Measurements from ENCODE around the gene TMED1.
"Not testable (repeated sequence)": the region's sequence is repeated elsewhere in the genome, so short reads cannot be mapped to it uniquely, and the experiment has no call there.

TMED1 gene

GRCh38 chr19:10861103-10861651 lies 25.2 kb upstream of the TMED1 start:
- DNase-seq = peak; percentile 47

- DNase-seq = peak; percentile 38
Observed at GRCh38 chr19:10858204-10858828, 22.3 kb upstream of the TMED1 start.

- not testable (repeated sequence) for DNase-seq
Observed at GRCh38 chr19:10856899-10857298, 20.9 kb upstream of the TMED1 start.

GRCh38 chr19:10855879-10856522 lies 20.0 kb upstream of the TMED1 start:
- peak; percentile 32 for DNase-seq

DNA sequence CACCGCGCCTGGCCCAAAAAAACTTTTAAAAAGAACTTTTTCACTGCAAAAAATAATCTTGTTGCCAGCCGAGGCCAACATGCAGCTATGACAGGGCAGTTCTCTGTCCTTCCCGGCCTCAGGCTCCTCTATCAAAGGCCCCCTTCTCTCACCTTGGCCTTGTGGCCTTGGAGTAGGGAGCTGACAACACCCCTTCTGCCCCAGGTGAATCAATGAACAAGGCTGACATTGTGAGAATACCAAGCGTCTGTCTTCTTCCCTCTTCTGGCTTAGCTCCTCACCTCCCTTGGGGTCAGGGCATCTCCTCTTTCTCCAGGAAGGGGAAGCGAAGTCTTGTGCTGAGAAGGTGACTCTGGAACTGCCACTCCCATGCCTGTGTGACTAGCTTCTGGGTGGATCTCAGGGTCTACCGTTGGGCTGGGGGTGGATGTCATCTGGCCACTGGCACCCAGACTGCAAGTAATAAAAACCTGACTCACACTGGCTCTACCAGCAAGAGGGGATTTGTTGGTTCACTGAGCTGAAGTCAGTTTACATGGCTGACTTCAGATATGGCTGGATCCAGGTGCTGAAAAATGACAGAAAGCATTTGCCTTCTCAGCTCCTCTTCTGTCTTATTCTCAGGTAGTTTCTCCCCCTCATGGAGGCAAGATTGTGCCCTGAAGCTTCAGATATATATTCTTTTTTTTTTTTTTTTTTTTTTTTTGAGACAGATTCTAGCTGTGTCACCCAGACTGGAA lies 18.5 kb upstream of the TMED1 start:
- DNase-seq = no peak

DNA sequence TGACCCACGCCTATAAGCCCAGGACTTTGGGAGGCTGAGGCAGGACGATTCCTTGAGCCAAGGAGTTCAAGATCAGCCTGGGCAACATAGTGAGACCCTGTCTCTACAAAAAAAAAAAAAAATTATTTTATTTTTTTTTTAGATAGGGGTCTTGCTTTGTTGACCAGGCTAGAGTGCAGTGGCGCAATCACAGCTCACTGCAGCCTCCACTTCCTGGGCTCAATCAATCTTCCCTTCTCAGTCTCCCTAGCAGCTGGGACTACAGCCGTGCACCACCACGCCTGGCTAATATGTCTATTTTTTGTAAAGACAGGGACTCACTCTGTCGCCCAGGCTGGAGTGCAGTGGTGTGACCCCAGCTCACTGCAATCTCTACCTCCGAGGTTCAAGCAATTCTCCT lies 16.9 kb upstream of the TMED1 start:
- DNase-seq = no peak

DNA sequence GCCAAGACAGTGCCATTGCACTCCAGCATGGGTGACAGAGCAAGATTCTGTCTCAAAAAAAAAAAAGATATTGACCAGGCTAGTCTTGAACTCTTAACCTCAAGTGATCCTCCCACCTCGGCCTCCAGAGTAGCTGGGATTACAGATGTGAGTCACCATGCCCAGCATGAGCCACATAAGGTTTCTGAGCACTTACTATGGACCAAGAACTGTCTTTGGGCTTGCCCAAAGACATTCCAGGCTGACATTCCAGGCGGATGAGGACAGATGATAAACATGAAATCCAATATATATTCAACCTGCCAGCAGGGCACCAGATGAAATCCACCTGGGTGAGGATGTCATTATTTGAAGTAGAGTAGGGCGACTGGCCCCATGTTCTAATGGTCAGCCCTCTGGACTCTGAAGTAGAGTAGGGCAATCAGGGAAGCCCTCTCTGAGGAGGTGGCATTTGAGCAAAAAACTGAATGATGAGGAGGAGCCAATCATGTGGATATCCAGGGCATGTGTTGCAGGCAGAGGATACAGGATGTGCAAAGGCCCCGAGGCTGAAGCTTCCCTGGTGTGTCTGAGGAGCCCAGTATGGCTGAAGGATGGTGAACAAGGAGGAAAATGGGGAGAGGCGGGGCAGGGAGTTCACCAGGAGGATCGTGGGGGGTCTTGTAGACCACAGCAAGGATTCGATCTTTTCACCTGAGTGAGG lies 16.2 kb upstream of the TMED1 start:
- DNase-seq = no peak

GRCh38 chr19:10850631-10851030 lies 14.6 kb upstream of the TMED1 start:
- no peak for DNase-seq

DNA sequence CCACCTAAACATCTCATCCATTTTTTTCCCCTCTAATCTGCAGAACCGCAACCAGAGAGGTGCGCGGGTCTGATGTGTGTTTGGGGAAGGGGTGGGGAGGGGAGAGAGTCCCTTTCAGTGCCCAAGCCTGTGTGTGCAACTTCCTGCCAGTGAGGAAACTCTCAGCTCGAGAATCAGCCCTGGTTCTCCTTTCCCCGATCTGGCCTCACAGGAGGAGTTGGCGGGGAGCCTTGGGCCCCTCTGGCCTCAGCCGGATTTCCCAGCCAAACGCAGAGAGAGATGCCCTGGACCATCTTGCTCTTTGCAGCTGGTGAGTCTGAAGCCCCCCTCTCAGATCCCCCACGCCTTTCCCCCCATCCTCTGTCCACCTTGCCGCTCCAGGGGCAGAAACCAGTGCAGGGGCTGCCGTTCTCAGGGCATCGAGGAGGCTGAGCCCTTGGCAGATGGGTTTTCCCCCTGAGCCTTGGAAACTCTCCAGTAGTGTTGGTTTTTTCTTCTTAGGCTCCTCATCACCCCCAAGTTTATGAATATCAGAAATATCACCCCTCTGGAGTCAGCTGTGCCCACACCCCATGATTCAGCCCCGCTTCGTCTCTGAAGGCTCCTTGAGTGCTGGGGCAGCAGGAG lies 12.3 kb upstream of the TMED1 start, which contains the start of gene C19orf38:
Gene C19orf38 (plus strand): TSS at position 186 of the 627 bp plus-strand sequence. CDS start 94 bp downstream, at position 280.
- DNase-seq = no peak

DNA sequence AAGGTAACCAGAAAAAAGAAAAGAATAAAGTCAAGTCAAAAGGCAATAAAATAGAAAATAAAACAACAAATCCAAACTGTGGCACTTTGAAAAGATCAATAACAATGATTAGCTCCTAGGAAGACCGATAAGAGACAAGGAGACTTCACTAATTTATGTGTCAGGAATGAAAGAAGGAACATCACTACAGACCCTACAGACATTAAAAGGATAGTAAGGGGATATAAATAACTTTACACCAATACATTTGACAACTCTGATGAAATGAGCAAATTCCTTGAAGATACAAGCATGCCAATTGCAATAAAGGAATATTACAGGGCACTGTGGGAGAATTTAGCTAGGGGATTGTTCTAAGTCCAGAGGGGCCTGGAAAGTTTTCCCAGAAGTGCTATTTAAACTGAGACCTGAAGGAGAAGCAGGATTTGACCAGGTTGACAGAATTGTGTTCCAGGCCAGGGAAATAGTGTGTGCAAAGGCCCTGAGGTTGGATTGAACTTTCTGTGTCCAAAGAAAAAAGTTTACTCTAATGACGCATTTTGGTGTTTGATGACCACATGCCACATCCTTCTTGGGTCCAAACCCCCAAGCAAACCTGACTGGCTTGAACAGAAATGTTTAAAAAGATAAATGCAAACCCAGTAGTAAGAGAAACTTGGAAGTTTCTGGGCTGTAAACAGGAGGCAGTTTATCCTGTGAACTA lies 10.6 kb upstream of the TMED1 start:
- no peak for DNase-seq

GRCh38 chr19:10842788-10843187 lies 6.8 kb upstream of the TMED1 start:
- no peak for DNase-seq

DNA sequence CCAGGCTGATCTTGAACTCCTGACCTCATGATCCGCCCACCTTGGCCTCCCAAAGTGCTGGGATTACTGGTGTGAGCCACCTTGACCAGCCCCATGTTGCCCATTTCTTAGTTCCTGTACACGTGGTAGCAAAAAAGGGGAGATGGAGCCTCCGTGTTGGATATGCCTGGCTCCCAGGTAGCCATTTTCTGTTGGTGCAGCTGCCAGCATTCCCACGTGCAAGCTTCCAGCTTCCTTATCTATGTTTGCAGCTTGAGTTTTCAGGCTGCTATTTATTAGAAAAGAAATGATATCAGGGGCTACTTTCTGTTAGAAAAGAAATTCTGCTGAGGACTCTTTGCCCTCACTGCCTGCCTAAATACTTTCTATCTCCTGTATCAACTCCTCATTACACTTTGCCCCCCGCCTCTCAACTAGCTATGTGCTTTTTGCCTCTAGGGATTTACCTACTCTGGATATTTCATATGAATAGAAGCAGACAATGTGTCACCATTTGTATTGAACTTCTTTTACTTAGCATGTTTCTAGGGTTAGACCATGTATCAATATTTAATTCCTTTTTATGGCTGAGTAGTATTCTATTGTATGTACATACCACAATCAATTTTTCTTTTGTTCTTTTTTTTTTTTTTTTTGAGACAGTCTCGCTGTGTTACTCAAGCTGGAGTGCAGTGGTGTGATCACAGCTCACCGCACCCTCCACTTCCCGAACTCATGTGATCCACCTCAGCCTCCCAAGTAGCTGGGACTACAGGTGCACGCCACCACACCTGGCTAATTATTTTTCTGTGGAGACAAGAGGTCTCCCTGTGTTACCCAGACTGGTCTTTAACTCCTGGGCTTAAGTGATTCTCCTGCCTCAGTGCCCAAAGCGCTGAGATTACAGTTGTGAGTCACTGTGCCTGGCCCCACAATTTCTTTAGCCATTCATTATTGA lies 3.4 kb upstream of the TMED1 start:
- DNase-seq = no peak

DNA sequence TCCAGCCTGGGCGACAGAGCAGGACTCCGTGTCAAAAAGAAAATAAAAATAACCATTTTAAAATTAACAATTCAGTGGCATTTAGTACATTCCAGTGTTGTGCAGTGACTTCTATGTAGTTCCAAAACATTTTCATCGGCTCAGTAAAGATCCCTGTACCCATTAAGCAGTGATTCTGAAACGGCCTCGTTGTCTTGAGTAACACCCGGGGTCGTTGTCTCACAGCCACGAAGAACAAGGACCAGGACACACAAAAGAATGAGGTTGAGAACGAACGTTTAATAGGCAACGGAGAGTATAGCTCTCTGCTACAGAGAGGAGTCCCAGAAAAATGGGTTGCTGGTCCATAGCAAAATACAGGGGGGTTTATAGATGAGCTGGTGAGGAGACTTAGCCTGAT lies 2.4 kb upstream of the TMED1 start:
- DNase-seq = no peak

- not testable (repeated sequence) for DNase-seq
Observed at GRCh38 chr19:10837649-10838048, 1.6 kb upstream of the TMED1 start.

- peak; percentile 91 for DNase-seq
Observed at GRCh38 chr19:10836479-10837330, 693 bp upstream of the TMED1 start.

DNA sequence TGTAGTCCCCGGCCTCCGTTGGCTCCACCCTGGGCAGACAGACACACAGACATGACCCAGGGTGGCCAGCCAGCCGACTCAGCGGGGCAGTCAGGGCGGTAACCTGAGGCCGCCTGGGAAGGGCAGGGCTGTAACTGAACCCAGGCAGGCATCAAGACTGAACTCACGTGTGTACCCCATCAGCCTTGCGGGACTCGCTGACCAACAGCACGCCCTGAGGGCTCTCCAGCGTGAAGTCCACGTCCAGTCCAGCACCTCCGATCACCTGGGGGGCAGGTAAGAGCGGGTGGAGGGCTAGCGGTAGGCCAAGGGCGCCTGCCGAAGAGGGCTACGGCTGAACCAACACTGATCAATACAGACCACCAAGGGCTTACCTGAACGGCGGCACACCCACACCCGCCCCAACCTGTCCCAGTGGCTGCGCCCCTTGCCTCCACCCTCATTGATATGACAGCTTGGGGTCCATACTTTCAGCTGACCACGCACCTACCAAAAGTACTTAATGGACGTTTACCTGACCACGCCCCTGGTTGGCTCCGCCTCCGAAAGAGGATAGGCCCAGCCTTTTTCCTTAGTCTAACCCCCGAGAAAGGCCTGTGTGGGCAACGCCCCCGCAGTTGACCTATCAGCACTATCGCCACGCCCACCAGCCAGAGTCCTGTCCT lies 791 bp downstream of the TMED1 start:
- DNase-seq = no peak

DNA sequence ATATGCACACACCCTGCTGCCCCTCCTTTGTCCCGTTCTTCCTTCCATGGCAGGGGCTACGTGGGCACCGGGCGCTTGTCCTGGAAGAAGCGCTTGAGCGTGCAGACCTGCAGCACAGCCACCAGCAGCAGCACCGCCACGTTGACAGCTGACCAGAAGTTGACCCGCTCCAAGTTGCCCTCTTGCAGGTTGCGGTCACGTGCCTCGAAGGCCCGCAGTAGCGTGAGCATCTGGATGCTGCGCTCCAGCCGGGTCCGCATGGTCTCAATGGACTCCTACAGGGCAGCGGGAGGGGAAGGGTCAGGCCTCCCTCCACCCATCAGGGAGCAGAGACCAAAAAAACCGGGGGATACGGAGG lies 3.1 kb downstream of the TMED1 start:
- DNase-seq = no peak

DNA sequence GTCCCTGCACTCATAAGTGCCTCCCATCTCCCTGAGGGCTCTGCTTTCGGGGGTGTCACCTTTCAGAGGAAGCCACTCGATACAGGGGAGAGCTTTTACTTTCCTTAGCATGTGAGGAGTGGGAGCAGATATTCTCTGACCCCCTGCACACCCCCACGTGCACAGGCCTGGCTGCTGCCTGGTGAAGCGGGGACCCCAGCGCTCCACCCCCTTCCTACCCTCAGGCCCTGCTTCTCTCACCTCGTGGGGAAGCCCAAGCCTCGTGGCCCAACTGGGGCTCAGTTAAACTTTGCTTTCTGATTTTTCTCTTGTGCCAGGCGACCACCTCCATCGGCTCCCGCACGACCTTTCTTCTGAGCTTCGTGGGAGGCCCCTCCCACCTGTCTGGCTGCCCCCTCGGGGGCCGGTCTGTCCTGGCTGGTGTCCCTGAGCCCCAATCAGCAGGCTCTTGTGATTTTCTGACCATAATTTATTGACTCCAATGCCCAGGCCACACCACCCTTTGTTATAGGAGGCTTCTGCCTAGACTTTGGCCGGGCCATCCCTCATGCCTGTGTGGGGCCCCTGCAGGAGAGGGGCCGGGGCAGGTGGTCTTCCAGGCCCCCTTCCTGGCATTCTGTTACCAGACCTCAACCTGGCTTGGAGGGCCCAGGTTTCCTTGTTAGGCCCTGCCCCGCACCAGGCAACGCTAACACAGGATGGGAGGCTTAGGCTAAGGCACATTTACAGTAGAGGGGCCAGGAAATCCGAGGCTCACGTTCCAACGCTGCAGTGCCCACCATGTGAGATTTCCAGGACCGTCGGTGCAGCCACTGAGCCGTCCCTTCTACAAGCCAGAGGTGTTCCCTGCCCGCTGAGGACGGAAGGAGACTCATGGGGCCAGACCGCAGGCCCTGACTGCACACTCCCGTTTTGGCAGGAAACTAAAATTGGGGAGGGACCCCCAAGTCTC lies 3.7 kb downstream of the TMED1 start:
- DNase-seq = no peak

Measured in CD4-positive, alpha-beta T cell treated with Interleukin-17A for 1 hour (primary cell).